NCI-H1105 treated with DMSO at 0.1 percent for 48 hours (cell line): Measurements from ENCODE around the gene DOCK4.
"Not testable (repeated sequence)": the region's sequence is repeated elsewhere in the genome, so short reads cannot be mapped to it uniquely, and the experiment has no call there.

ENCODE experiments used
- DNase-seq: peaks from one replicate; lab custom pipeline; 2025; lab: John Stamatoyannopoulos, UW

Gene DOCK4

GRCh38 chr7:111955616-111956015 lies 250.6 kb downstream of the DOCK4 start:
- DNase-seq = no peak

DNA sequence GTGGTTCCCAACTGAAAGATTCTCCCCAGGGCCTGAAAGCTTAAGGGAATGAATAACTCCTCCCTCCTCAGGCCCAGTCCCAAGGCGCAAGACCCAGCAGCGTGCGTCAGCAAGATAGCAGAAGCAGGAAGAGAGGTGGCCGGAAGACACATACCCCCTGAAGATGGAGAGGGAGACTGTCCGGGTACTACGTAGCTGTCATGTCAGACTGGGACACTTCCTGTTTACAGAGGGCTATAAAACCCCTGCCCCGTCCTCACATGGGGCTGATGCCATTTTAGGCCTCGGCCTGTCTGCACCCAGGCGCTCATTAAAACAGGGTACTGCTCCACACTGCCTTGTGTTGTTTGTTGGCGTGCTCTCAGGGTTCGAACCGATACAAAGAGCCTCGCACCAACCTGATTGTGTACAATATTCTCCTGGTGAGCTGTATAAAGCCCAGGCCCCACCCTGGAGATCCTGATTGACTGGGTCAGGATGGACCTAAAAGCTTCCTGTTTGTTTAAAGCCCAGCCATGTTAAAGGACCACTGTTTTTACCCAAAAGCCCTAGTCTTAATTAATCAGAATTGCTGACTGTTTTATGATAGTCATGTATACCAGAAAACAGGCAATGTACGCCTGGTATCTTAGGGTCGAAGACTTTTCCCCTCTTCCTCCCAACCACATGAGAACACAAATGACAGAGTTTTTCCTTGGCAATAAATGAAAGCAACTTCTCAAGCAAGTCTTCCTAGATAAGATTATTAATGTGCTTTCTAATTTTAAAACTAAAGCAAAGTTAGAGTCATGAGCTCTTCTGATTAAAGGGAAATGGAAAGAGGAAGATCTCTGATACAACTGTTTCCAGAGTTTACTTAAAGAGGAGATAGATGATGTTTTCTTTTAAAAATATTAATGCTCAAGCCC lies 251.5 kb downstream of the DOCK4 start:
- DNase-seq = no peak

DNA sequence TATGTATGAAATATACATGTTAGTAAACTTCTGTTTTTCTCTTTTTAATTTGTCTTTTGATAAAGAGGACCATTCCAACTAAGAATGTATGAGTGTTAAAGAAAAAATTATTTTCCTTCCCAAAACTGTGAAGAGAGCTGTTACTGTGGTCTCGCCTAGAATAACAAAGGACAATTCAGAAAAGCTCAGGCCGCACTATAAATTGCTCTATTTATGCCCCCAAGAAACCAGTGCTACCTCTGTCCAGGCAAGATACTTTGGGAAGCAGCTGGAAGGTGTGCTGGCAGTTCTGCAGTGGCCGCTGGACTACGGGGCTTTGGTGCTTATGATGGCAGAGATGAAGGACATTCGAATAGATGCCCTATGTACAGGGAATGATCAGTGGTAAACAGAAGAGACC lies 252.1 kb downstream of the DOCK4 start:
- DNase-seq = no peak

- DNase-seq = peak; percentile 12
These were observed 252.6 kb downstream of the DOCK4 start for GRCh38 chr7:111953611-111954010.

- DNase-seq = no peak
These were observed 253.4 kb downstream of the DOCK4 start for GRCh38 chr7:111952783-111953182.

DNA sequence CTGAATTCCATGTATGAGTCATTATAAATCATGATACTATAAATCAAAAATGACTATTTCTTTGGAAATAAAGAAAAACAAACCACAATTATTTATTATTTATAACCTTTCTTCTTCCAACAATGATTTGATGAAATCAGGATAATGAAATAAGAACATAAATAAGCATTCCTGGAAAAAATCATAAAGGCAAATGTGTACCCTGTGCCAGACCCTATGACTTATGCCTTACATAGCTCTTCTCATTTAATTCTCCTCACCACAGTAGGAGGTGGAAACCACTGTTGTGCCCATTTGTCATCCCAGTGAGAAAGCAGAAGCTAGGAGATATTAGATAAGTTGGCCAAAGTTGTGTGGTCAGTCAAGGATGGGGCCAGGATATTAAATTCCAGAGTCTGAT lies 255.1 kb downstream of the DOCK4 start:
- no peak for DNase-seq

DNA sequence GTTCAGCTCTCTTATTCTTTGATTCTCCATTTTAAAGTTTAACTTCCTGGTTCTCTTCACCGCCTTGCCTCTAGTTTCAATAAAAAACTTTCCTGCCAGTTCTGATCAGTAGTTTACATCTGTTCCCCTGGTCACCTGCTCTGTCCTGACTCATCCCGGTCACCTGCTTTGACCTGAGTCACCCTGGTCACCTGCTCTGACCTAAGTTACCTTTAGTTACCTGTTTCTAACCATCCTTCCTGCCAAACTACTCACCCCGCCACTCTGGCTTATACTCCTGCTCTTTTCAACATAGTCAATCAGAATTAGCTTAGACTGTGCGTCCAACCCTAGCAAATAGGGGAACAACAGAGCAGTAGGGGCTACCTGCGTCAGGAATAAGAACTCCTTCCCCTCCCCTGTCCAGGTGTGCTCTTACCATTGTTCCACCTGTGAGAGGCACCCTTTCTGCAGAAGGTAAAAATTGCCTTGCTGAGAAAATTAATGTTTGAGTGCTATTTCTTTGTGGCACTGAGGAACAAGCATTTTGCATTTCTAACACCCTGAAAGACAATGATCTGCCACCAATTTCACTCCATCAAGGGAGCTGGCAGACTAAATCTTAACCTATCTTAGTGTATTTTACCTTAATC lies 263.6 kb downstream of the DOCK4 start:
- no peak for DNase-seq

DNA sequence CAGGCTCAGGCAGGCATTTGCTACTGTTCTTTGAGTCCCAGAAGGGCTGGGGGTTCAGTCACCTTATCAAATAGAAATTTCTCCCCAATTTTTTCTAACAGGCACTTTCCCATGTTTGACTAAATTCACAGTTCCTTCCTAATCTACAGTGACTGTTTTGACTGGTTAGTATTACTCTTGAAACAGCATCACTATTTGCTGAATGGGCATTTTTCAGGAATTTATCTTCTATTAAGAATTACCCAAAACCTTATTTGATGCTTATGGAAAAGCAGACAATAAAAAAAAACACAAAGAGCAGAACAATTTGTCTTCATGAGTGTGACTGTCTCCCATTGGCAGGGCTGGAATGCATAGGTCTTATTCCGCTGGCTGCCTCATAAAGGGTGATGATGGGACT lies 269.0 kb downstream of the DOCK4 start:
- no peak for DNase-seq

- no peak for DNase-seq
These were observed 272.6 kb downstream of the DOCK4 start for GRCh38 chr7:111933609-111934008.

DNA sequence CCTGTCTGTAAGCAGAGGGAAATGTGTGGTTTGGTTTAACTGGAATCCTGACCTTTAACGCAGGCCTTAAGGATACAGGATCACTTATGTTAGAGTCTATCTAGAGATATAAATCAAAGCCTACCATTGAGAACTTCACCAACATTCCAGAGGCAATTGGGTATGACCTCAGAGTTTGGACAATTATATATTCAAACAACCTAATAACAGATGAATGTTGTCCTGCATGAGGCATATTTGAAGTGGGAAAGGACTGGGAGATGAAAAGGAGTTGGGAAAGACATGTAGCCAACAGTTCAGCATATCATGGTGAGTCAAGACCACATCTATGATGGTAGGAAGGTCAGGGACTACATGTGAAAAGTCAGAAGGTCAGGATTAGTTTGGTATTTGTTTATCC lies 274.2 kb downstream of the DOCK4 start:
- DNase-seq = no peak

- no peak for DNase-seq
These were observed 275.1 kb downstream of the DOCK4 start for GRCh38 chr7:111931016-111931517.

- DNase-seq = no peak
These were observed 276.9 kb downstream of the DOCK4 start for GRCh38 chr7:111929264-111929663.

- DNase-seq = no peak
These were observed 278.7 kb downstream of the DOCK4 start for GRCh38 chr7:111927353-111928019.

GRCh38 chr7:111920329-111920728 lies 285.9 kb downstream of the DOCK4 start:
- no peak for DNase-seq

DNA sequence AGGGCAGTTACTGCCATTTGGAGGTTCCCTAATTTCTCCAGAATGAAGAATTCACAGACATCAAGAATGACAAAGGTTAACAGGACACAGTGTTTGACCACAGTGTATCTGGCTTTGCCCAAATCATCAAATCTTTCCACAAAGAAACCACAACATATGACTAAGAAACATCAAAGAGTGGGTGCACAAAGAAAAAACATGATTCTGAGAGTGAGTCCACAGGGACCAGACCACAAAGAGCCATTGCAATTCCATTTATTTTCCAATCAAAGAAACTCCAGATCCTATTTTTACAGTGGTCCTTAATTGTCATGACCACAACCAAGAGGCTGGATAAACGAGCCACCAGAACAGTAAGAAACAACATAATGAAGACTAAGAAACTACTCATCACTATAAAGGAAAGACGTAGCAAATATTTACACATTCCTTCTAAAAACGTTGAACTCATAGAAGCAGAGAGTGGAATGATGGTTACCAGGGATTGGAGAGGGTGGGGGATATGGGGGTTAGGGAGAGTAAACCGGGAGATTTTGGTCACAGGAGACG lies 286.5 kb downstream of the DOCK4 start:
- no peak for DNase-seq

DNA sequence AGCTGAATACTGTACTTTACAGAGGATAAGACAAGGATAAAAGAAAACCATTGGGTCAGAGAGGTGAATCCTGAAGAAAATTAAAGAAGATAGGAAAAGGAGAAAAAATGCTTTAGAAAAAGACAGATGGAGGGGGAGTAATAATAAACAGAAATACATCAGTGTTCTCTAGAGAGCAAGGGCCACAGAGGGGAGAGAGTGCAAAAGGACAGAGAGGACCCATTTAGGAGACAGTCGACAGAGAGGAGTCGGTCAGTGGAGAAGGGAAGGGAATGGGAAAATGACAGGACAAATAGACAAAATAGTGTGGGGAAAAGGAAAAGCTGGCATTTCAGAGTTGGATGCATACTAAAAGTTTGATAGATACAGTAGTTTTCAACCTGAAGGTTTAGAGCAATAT lies 287.0 kb downstream of the DOCK4 start:
- no peak for DNase-seq

DNA sequence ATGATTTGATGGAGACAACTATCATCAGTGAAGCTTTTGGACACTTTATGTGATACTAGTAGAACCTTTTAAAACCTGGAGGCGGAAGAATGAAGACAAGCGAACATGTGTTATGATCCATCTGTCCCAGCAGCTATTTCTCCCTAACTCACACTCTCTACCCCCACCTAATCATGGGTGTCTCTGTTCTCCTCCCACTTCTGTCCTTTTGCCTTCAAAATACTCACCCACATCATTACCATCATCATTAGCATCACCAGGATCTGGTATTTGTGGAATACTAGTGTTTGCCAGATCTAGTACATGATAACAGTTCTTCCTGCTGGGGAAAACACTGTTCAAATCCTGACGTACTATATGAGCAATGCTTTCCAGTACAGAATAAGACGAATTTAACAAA lies 287.7 kb downstream of the DOCK4 start:
- DNase-seq = no peak

- DNase-seq = not testable (repeated sequence)
These were observed 288.8 kb downstream of the DOCK4 start for GRCh38 chr7:111917404-111917803.

DNA sequence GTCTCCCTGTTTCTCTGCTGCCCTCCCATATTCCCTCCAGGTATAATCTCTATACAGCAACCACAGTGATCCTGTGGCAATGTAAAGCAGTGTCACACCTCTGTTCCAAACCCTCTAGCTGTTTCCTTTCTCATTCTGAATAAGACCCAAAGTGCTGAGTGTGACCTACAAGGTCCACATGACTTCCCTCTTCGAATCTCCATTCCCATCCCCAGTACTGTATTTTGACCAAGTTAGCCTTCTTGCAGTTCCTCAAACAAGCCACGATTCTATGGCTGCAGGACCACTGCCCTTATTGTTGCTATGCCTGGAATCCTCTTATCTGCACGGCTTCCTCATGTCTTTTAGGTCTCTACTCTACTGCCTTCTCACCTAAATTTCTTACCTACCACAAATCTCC lies 291.9 kb downstream of the DOCK4 start:
- no peak for DNase-seq

DNA sequence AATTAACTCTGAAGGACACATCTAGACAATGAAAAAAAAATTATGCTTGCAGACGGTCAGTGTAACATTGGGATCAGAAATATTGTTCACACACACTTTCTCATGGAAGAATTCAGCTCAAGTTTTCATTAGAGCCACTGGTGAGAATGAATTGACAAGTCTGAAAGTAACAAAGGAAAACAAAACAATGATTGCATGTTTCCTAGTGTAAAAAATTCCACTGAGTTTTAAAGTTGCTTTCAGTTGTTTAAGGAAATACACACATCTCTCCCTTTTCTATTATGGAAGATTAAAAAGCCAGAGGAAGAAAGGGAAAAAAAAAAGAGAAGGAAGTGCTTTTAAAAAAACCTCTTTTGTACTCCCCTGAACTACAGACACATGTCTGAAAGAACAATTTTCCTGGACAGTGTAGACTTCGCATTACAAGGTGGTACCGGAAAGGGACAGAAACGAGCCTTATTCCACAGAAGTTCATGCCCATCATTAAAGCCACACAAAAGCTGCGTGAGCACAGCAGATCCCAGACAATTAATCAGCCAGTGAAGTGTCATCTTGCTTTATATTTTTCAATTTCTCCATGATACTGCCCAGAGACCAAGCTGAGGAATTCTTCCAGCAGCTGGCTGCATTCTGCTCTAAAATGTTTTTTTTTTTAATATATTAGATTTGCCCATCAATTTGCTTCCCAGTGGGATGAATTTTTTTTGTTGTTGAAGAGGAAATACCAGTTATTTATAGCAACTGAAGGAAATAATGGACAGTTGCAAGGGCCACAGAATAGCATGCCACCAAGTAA lies 294.8 kb downstream of the DOCK4 start:
- DNase-seq = no peak

DNA sequence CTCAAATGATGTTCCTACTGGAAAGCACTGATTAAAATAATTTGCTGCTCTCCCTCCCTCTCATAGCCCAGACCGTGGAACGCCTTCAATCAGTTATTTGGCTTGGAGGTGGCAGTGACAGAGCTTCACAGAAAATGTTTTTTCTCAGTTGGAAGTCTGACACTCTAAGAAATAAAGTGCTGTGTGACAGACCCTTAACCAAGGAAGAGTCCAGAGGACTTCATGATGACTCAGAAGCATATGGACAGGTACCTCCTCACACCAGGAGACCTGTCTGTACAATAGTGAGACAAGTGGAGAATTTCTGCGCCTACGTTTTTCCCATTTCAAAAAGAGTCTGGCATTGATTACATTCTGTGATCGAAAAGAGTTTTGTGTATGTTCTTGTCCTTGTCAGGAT lies 295.5 kb downstream of the DOCK4 start:
- DNase-seq = no peak

DNA sequence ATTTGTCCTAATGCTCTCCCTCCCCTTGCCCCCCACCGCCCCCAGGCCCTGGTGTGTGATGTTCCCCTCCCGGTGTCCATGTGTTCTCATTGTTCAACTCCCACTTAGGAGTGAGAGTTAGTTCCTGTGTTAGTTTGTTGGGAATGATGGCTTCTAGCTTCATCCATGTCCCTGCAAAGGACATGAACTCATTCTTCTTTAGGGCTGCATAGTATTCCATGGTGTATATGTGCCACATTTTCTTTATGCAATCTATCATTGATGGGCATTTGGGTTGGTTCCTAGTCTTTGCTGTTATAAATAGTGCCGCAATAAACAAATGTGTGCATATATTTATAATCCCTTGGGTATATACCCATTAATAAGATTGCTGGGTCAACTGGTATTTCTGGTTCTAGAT lies 297.5 kb downstream of the DOCK4 start:
- not testable (repeated sequence) for DNase-seq
